HG02884 (cell line): Measurements from ENCODE around the gene BHLHE41.
A peak's percentile ranks its signal among the peaks of the same experiment; 100 is the strongest.

ENCODE experiments used
- ATAC-seq: cut with Tn5 transposase; IDR thresholded peaks from one replicate; pipeline ENCODE4 v1.9.1; 2021; ENCODE audit warnings: mild to moderate bottlenecking, moderate library complexity; ENCODE audit not compliant: unreplicated experiment

BHLHE41 gene

GRCh38 chr12:26116829-26117715 lies 7.8 kb downstream of the BHLHE41 start:
- no peak for ATAC-seq

GRCh38 chr12:26114720-26115401 lies 10.0 kb downstream of the BHLHE41 start:
- no peak for ATAC-seq

- ATAC-seq = peak; percentile 57
Observed at GRCh38 chr12:26113853-26114719, 10.8 kb downstream of the BHLHE41 start.

GRCh38 chr12:26113181-26113654 lies 11.6 kb downstream of the BHLHE41 start:
- ATAC-seq = no peak

- ATAC-seq = no peak
Observed at GRCh38 chr12:26112703-26113147, 12.1 kb downstream of the BHLHE41 start.

- ATAC-seq = no peak
Observed at GRCh38 chr12:26112232-26112631, 12.6 kb downstream of the BHLHE41 start.

- ATAC-seq = no peak
Observed at GRCh38 chr12:26109343-26109881, 15.4 kb downstream of the BHLHE41 start.

- no peak for ATAC-seq
Observed at GRCh38 chr12:26108915-26109314, 15.9 kb downstream of the BHLHE41 start.

- no peak for ATAC-seq
Observed at GRCh38 chr12:26106347-26106746, 18.5 kb downstream of the BHLHE41 start.

- no peak for ATAC-seq
Observed at GRCh38 chr12:26102953-26103352, 21.9 kb downstream of the BHLHE41 start.

GRCh38 chr12:26101763-26102162 lies 23.1 kb downstream of the BHLHE41 start:
- no peak for ATAC-seq

- ATAC-seq = no peak
Observed at GRCh38 chr12:26101350-26101734, 23.5 kb downstream of the BHLHE41 start.

GRCh38 chr12:26100666-26101349 lies 24.0 kb downstream of the BHLHE41 start:
- ATAC-seq = no peak

- peak; percentile 70 for ATAC-seq
Observed at GRCh38 chr12:26097046-26097878, 27.6 kb downstream of the BHLHE41 start.

- no peak for ATAC-seq
Observed at GRCh38 chr12:26096036-26096435, 28.8 kb downstream of the BHLHE41 start.

- ATAC-seq = no peak
Observed at GRCh38 chr12:26095186-26095585, 29.7 kb downstream of the BHLHE41 start.

GRCh38 chr12:26092346-26093105 lies 32.3 kb downstream of the BHLHE41 start:
- ATAC-seq = no peak

- ATAC-seq = no peak
Observed at GRCh38 chr12:26091822-26092221, 33.0 kb downstream of the BHLHE41 start.
